ENCODE results near the gene THEMIS. TPM values are rescaled to one million over a fixed set of nuclear protein-coding genes. Genes with fewer than 3 reads are reported as not detected.
"Not testable (repeated sequence)": the region's sequence is repeated elsewhere in the genome, so short reads cannot be mapped to it uniquely, and the experiment has no call there.

The THEMIS gene, protein sequence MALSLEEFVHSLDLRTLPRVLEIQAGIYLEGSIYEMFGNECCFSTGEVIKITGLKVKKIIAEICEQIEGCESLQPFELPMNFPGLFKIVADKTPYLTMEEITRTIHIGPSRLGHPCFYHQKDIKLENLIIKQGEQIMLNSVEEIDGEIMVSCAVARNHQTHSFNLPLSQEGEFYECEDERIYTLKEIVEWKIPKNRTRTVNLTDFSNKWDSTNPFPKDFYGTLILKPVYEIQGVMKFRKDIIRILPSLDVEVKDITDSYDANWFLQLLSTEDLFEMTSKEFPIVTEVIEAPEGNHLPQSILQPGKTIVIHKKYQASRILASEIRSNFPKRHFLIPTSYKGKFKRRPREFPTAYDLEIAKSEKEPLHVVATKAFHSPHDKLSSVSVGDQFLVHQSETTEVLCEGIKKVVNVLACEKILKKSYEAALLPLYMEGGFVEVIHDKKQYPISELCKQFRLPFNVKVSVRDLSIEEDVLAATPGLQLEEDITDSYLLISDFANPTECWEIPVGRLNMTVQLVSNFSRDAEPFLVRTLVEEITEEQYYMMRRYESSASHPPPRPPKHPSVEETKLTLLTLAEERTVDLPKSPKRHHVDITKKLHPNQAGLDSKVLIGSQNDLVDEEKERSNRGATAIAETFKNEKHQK
- total RNA-seq, result 58.0 and 61.0 TPM in 2 replicates

- intact Hi-C loops (cut with micrococcal nuclease), result loop anchor here (1.0 to 10.0 kb wide), 11 partner anchors 7 to 636 kb away; partner anchors contain the start of genes ECHDC1 and RNF146
Measured at GRCh38 chr6:127900935-127901334, at the start of gene THEMIS. Gene THEMIS (minus strand): TSS chr6:127901058. CDS start chr6:127900932, 126 bp downstream.

DNA sequence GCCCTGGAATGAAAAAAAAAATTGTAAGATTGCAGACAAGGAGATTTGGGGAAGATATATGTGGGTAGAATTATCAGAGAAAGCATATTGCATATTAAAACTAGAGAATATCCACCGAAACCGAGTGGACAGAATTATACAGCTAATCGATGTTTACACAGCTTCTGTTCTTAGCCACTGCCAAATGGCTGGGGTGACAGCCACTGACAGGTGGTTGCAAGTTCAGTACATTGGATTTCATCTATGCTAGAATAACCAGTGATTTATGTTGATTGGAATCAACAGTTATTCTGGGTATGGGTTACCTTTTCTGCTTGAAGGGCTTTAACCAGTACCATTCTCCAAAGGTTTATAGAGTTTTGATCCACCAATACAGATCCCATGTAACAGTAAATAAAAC lies 48.4 kb upstream of the THEMIS start:
- intact Hi-C loops (cut with micrococcal nuclease), result no loop called here

- intact Hi-C loops (cut with micrococcal nuclease), result no loop called here
Measured at GRCh38 chr6:127946388-127946787, 45.5 kb upstream of the THEMIS start.

- intact Hi-C loops (cut with micrococcal nuclease), result no loop called here
Measured at GRCh38 chr6:127945434-127946097, 44.7 kb upstream of the THEMIS start.

DNA sequence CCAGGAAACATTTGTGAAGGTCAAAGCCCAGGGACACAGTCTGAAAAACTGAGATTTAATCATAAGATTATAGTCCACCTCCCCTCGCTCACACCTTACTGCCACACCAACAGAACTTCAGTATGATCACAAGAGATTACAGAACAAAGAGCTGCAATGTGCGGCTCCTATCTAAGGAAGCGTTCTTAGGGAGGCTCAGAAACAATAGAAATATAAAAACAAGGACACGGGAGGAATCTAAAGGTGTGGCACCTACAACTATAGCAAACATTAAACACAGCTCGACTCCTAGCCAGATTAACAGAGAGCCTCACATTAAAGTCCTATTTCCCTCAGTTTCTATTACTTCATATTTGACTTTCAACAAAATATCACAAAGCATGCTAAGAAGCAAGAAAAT lies 40.4 kb upstream of the THEMIS start:
- intact Hi-C loops (cut with micrococcal nuclease), result no loop called here

GRCh38 chr6:127939442-127940066 lies 38.7 kb upstream of the THEMIS start:
- intact Hi-C loops (cut with micrococcal nuclease), result loop anchor here (1.0 kb wide), 1 partner anchor 12 kb away; no protein-coding TSS in a partner anchor

DNA sequence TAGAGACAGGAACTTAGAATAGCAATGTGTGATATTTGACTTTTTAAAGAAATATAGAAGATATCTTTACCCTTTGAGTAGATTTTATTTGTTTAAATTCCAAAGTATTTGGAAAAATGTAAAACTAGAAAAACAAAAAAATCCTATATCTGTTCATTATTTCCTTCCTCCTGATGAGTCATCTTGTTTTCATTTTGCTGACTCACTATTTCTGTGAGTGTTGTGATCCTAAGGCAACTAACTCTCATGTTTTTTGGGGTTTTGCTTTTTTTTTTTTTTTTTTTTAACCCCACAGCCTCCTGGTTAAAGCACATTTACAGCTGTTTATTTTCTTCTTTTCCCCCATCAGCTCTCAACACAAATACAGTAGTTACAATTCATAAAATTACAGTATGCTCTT lies 37.8 kb upstream of the THEMIS start:
- intact Hi-C loops (cut with micrococcal nuclease), result loop anchor here (1.0 kb wide), 2 partner anchors 13 to 20 kb away; no protein-coding TSS in a partner anchor

DNA sequence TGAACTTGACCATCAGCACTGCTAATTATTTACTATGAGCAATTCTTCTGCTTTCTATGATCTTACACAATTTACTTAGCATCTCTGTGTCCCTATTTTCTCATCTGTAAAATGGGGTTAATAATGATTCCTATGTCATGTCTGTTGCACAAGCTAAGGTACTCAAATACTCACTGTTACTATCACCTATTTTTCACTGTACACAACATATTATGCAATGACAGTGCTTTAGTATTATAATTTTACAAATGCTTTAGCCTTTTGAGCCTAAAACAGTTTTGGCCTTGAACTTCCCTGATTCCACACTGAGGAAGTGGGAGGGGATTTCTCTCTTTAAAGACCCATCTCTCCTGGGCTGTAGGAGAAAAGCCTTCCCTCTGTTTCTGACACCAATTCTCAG lies 36.9 kb upstream of the THEMIS start:
- intact Hi-C loops (cut with micrococcal nuclease), result loop anchor here (1.0 kb wide), 1 partner anchor 19 kb away; no protein-coding TSS in a partner anchor

GRCh38 chr6:127937102-127937501 lies 36.2 kb upstream of the THEMIS start:
- intact Hi-C loops (cut with micrococcal nuclease), result no loop called here

DNA sequence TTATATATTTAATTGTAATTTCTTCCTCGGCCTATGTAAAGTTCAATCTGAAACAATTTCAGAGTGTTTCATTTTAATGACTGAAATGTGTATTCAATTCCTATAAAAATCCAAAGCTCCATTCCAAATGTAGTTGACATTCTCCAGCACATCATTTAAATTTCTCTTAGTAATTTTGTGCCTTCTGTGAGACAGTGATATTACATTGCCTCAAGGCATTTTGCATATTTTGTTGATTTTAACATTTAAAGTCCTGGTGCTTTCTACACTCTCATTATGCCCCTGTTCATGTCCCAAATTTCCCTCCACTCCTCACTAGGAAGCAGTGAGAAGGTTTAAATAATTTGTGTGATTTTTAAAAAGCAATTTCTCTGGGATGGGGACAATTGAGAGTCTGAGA lies 34.1 kb upstream of the THEMIS start:
- intact Hi-C loops (cut with micrococcal nuclease), result loop anchor here (1.0 kb wide), 9 partner anchors 11 to 324 kb away; partner anchors contain the start of gene THEMIS

DNA sequence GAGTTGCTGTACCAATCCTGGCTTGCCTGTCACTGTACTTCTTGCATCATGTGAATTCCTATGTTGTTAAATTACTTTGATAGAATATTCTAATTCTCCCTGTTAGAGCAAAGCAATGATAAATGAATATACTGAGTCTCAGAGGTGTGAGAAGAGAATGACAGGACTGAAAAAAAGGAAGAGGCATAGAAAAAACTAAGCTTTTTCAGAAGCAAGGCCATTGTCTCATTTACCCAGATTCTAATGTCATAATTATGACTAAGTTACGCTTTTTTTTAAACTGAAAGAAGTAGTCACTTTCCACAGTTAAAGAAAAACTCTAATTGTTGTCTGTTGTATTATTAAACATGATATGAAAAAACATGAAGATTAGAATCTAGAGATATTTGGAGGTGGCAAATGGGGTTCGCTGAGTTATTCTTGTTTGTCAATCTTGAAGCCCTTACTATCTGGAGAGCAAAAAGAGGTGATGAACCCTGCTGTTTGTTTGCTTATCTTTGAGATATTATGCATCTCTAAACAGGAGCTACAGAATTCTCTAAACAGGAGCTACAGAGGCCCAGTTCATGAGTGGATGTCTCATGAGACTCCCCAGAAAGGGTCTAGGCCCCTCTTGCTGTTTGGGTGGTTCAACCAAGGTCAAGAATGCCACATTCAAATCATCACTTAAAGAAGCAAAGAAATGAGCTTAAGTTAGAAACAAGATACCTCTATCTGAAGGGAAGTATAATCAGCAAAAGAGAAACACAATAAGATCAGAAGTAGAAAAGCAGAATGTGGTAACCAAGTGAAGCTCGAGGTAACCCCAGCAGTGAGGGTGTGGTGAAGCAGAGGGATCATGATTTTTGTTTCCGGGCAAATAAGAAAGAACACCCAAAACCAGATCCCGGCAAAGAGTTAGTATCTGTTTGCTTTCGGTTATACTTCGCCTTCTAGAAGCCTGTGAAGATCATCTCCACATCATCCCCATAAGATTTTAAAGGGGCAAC lies 33.3 kb upstream of the THEMIS start:
- intact Hi-C loops (cut with micrococcal nuclease), result loop anchor here (1.0 kb wide), 9 partner anchors 10 to 325 kb away; partner anchors contain the start of gene THEMIS

DNA sequence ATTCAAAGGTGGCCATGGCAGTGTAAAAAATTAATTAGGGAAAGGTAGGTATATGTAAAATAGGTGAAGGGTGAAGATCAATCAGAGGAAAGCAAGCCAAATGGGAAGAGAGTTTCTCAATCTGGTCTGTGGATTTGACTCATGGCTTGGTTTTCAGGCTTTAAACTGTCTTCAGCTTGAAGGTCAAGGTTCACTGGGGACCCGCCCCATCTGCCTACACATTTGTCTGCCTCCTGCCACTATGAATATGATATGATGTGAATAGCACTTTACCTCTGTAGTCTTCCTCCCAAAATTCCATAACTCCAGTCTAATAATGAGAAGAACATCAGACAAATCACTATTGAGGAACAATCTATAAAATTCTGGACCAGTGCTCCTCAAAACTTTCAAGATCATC lies 32.3 kb upstream of the THEMIS start:
- intact Hi-C loops (cut with micrococcal nuclease), result no loop called here

- intact Hi-C loops (cut with micrococcal nuclease), result no loop called here
Measured at GRCh38 chr6:127932708-127933107, 31.9 kb upstream of the THEMIS start.

- intact Hi-C loops (cut with micrococcal nuclease), result not testable (repeated sequence)
Measured at GRCh38 chr6:127926441-127926840, 25.6 kb upstream of the THEMIS start.

GRCh38 chr6:127924440-127924839 lies 23.6 kb upstream of the THEMIS start:
- intact Hi-C loops (cut with micrococcal nuclease), result loop anchor here (1.0 kb wide), 1 partner anchor 10 kb away; no protein-coding TSS in a partner anchor

- intact Hi-C loops (cut with micrococcal nuclease), result loop anchor here (1.0 kb wide), 1 partner anchor 10 kb away; no protein-coding TSS in a partner anchor
Measured at GRCh38 chr6:127924031-127924430, 23.2 kb upstream of the THEMIS start.

DNA sequence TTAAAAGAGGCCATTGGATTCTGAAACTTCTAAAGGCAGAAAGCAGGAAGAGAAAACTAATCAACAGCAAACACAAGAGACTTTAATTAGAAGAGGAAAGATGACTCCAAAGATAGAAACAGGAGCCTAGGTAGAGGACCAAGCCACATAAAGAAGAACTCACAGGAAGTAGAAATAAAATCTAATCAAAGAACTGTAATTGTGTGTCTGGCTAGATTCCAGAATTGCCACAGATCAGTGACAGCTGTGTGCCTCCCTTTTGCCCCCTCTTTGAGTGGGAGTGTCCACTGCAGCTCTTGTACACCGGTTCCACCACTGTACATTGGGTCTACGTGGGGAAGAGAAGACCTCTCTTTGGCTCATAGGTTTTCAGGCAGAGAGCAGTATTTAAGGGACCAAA lies 22.3 kb upstream of the THEMIS start:
- intact Hi-C loops (cut with micrococcal nuclease), result loop anchor here (1.0 kb wide), 1 partner anchor 12 kb away; no protein-coding TSS in a partner anchor

DNA sequence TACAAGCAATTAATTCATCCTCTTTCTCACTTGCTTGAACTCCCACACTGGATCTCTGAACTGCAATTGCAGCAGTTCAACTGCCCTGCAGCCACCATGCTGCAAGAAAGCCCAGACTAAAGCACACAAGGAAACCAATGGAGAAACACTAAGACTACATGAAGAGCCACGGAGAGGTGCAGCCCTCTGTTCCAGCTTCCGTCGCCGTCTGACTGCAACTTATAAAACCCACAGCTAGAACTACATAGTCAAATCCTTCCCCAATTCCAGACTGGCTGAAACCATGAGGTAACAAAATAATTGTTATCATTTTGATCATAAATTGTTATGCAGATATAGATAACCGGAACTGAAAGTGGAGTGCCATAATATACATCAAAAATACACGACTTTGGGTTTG lies 21.1 kb upstream of the THEMIS start:
- intact Hi-C loops (cut with micrococcal nuclease), result no loop called here

GRCh38 chr6:127920804-127921203 lies 19.9 kb upstream of the THEMIS start:
- intact Hi-C loops (cut with micrococcal nuclease), result no loop called here

Measured in T-helper 1 cell treated with Interleukin-12 subunit alpha and Interleukin-12 subunit beta and Interleukin-4 antibody, amounts not matched to agents 30 ng/mL and 1 ng/mL, for 36 hours (primary cell).